IMR-90 (cell line): ENCODE data around the gene XDH. TPM values are rescaled to one million over a fixed set of nuclear protein-coding genes. Genes with fewer than 3 reads are reported as not detected.

Experiments
- ATAC-seq: fragments of 200-7000 bp; cut with Tn5 transposase; 2 replicates; pipeline ENCODE4 v1.9.1; 2020; ENCODE audit warnings: low read depth, mild to moderate bottlenecking, moderate library complexity
- BruUV-seq: library from RNA; stranded (reverse); fragments of 400-500 nt; replicated peaks from 2 replicates; lab custom pipeline; 2021; lab: Mats Ljungman, UMichigan
- CTCF ChIA-PET: fragments of 300-600 bp; formaldehyde crosslinking; extraction: SDS; loops from one replicate; lab custom pipeline; 2021; ENCODE audit warnings: antibody characterized with exemption; lab: Yijun Ruan, JAX
- POLR2A ChIA-PET: fragments of 300-600 bp; sonication (Branson Sonifier 250); formaldehyde crosslinking; loops from one replicate; lab custom pipeline; 2022; ENCODE audit warnings: antibody characterized with exemption; ENCODE audit not compliant: unreplicated experiment; lab: Charles Lee
- DNase-seq: peaks from one replicate; pipeline ENCODE4 v3.0.0; 2013
- H2AFZ ChIP-seq: replicated peaks from 2 replicates; pipeline ENCODE3; 2013; ENCODE audit warnings: low read length, mild to moderate bottlenecking; ENCODE audit not compliant: poor library complexity
- H2AK5ac ChIP-seq: 2 replicates; pipeline ENCODE4 v1.6.1; 2013; ENCODE audit warnings: low read depth, low read length, inconsistent platforms
- H2AK9ac ChIP-seq: replicated peaks from 2 replicates; pipeline ENCODE3; 2013; ENCODE audit warnings: mild to moderate bottlenecking, low read depth, low read length, moderate library complexity; ENCODE audit not compliant: poor library complexity
- H2BK120ac ChIP-seq: 2 replicates; pipeline ENCODE4 v1.6.1; 2013; ENCODE audit warnings: low read depth, low read length, inconsistent platforms
- H2BK15ac ChIP-seq: 3 replicates; pipeline ENCODE4 v1.6.1; 2013; ENCODE audit warnings: low read depth, low read length, inconsistent platforms
- H2BK20ac ChIP-seq: 2 replicates; pipeline ENCODE4 v1.6.1; 2013; ENCODE audit warnings: low read depth, mild to moderate bottlenecking, inconsistent platforms, low read length, moderate library complexity
- H2BK5ac ChIP-seq: 2 replicates; pipeline ENCODE4 v1.6.1; 2013; ENCODE audit warnings: mild to moderate bottlenecking, low read depth, low read length, inconsistent platforms; ENCODE audit not compliant: poor library complexity, severe bottlenecking
- H3K14ac ChIP-seq: replicated peaks from 2 replicates; pipeline ENCODE4 v1.6.1; 2013; ENCODE audit warnings: low read depth, low read length, inconsistent platforms
- H3K18ac ChIP-seq: 2 replicates; pipeline ENCODE4 v1.6.1; 2013; ENCODE audit warnings: low read depth, low read length, control low read depth
- H3K23ac ChIP-seq: 2 replicates; pipeline ENCODE4 v1.6.1; 2013; ENCODE audit warnings: low read depth, low read length, inconsistent platforms
- H3K27ac ChIP-seq: 2 replicates; pipeline ENCODE4 v1.5.1; 2013; ENCODE audit warnings: mild to moderate bottlenecking, control low read depth, low read length; ENCODE audit not compliant: insufficient read depth
- H3K27me3 ChIP-seq: 2 replicates; pipeline ENCODE4 v1.6.1; 2013; ENCODE audit warnings: low read length; ENCODE audit not compliant: control insufficient read depth, insufficient read depth
- H3K36me3 ChIP-seq: 2 replicates; pipeline ENCODE4 v1.6.1; 2013; ENCODE audit warnings: low read length, mixed read lengths; ENCODE audit not compliant: control insufficient read depth, insufficient read depth
- H3K4ac ChIP-seq: 2 replicates; pipeline ENCODE4 v1.6.1; 2013; ENCODE audit warnings: low read depth, low read length, inconsistent platforms
- H3K4me1 ChIP-seq: 2 replicates; pipeline ENCODE4 v1.6.1; 2013; ENCODE audit warnings: low read length, mixed read lengths; ENCODE audit not compliant: control insufficient read depth, insufficient read depth
- H3K4me2 ChIP-seq: 2 replicates; pipeline ENCODE4 v1.6.1; 2013; ENCODE audit warnings: low read depth, mild to moderate bottlenecking, control low read depth, low read length, moderate library complexity
- H3K4me3 ChIP-seq: 2 replicates; pipeline ENCODE4 v1.5.1; 2013; ENCODE audit warnings: low read depth, mild to moderate bottlenecking, control low read depth, low read length, moderate library complexity; ENCODE audit not compliant: insufficient read depth
- H3K56ac ChIP-seq: 2 replicates; pipeline ENCODE4 v1.6.1; 2013; ENCODE audit warnings: low read length, inconsistent platforms; ENCODE audit not compliant: insufficient read depth; ENCODE audit errors: extremely low read depth
- H3K79me1 ChIP-seq, 2 experiments: 2 replicates each; pipeline ENCODE4 v1.6.1; 2013; ENCODE audit warnings: low read length in 2 of 2, inconsistent platforms in 1 of 2, low read depth in 1 of 2
- H3K9ac ChIP-seq: 2 replicates; pipeline ENCODE4 v1.6.1; 2013; ENCODE audit warnings: low read depth, low read length, control low read depth
- H3K9me1 ChIP-seq: 2 replicates; pipeline ENCODE4 v1.6.1; 2013; ENCODE audit warnings: low read length, inconsistent platforms; ENCODE audit not compliant: insufficient read depth
- H3K9me3 ChIP-seq: 2 replicates; pipeline ENCODE4 v1.6.1; 2013; ENCODE audit warnings: low read length; ENCODE audit not compliant: control insufficient read depth, insufficient read depth
- H4K20me1 ChIP-seq: 2 replicates; pipeline ENCODE4 v1.6.1; 2013; ENCODE audit warnings: low read length, inconsistent platforms; ENCODE audit not compliant: insufficient read depth
- H4K5ac ChIP-seq: 2 replicates; pipeline ENCODE4 v1.6.1; 2013; ENCODE audit warnings: mild to moderate bottlenecking, low read depth, low read length, control low read depth
- H4K8ac ChIP-seq, 2 experiments: 2 replicates each; pipeline ENCODE4 v1.6.1; 2013; ENCODE audit warnings: low read depth in 2 of 2, low read length in 2 of 2, control low read depth in 1 of 2, inconsistent platforms in 1 of 2
- H4K91ac ChIP-seq: 2 replicates; pipeline ENCODE4 v1.6.1; 2013; ENCODE audit warnings: low read depth, low read length, inconsistent platforms; ENCODE audit not compliant: insufficient read depth
- CHD1 ChIP-seq: IDR thresholded peaks from 2 replicates; pipeline ENCODE4 v1.6.1; 2012; ENCODE audit warnings: low read depth, low read length, improper control_type of control experiment
- MAFK ChIP-seq: IDR thresholded peaks from 2 replicates; pipeline ENCODE4 v1.6.1; 2012; ENCODE audit warnings: low read depth, low read length, improper control_type of control experiment
- WGBS, 2 experiments: methylation state at CpG; one replicate each; pipeline versions ENCODE4 v1.1.5 to v1.1.7; 2013; ENCODE audit warnings: missing lambda C conversion rate in 2 of 2; ENCODE audit not compliant: insufficient read length in 1 of 2; ENCODE audit errors: extremely low coverage in 2 of 2; 5-methylcytosine and 5-hydroxymethylcytosine counted together
- dilution Hi-C: fragments of 300-500 bp; cut with HindIII; formaldehyde crosslinking; loops from one replicate; pipeline ENCODE4 v1.14.3; 2018; ENCODE audit warnings: low sequenced_read_pairs; ENCODE audit not compliant: unreplicated experiment
- in situ Hi-C: fragments of 300-500 bp; cut with MboI; formaldehyde crosslinking; loops from 3 replicates; pipeline ENCODE4 v1.14.3; 2019; ENCODE audit warnings: low sequenced_read_pairs, inconsistent platforms, mixed read lengths
- intact Hi-C: fragments of 100-400 bp; cut with micrococcal nuclease; formaldehyde crosslinking; loops from 2 replicates; pipeline ENCODE4 v1.10.0; 2022
- polyA plus RNA-seq, 3 experiments: library from polyadenylated mRNA; depleted of rRNA; stranded (reverse); fragments of >200 nt; gene quantifications; 2 replicates each; pipeline ENCODE4 v1.2.3, GENCODE V29; 2012; ENCODE audit warnings: low replicate concordance in 1 of 3
- total RNA-seq: library from RNA; depleted of rRNA; stranded (reverse); fragments of >200 nt; gene quantifications from 2 replicates; pipeline ENCODE4 v1.2.3, GENCODE V29; 2012

Gene XDH
- total and polyA plus RNA-seq, 2 of the 4 experiments (the other 2 are of a cell fraction) = 0.46 to 1.1 TPM

DNA sequence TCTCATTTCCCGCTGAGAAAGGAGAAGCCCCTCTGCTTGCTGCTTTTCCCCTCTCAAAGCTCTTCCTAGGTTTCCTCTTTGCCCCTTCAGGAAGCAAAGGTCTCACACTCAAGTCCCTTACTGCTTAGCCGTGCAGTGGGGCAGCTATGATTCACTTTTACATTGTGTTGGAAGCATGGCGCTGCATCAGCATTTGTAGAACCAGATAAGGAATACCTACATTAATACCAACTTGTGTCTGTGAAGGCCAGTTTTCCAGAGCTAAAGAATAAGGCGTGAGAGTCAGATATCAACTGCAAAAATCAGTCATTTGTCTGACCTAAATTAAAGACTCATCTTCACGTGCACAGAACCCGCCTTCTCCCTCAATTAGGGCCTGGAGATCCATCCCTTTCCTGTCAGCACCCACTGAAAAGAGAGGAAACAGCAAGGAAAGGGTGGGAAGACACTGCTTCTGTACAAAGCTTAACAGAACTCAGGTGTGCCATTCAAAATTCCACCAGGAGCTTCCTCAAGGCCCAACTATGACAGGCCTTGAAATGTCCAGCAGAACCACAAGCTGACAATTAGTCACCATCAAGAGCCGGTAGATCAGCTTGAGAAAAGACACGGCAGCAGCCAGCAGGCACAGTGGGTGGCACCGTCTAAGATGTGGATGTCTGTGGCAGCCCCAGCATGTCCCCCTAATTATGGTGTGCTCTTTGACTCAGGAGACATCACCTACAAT, 16.1 kb upstream of the XDH start:
- Histone ChIP-seq H3K14ac (no peak overlapping the region), H2AFZ (no peak overlapping the region), H3K36me3 (no peaks in the 10 kb centered on the region), H3K56ac (no peak overlapping the region), H3K9me3 (no peaks in the 10 kb centered on the region), H3K4ac (no peak overlapping the region), H4K8ac (no peak overlapping the region), H4K91ac (no peak overlapping the region), H3K4me2 (no peak overlapping the region), H2BK120ac (no peak overlapping the region), H2AK5ac (no peak overlapping the region), H3K27ac (no peak overlapping the region), H3K27me3 (no peaks in the 10 kb centered on the region; the same call in 1 of the 2 replicates), H3K9me1 (no peaks in the 10 kb centered on the region), H2BK15ac (no peak overlapping the region), H3K18ac (no peak overlapping the region), H3K23ac (no peak overlapping the region), H2AK9ac (no peak overlapping the region), H2BK5ac (no peak overlapping the region), H2BK20ac (no peak overlapping the region), H3K4me1 (no peaks in the 10 kb centered on the region), H3K79me1 (no peaks in the 10 kb centered on the region), H4K20me1 (no peaks in the 10 kb centered on the region), H3K4me3 (no peak overlapping the region), H3K9ac (no peak overlapping the region), H4K5ac (no peak overlapping the region)
- ATAC-seq = no peak
- CTCF ChIA-PET = no interaction called here
- BruUV-seq = no TSS peak
- no peak for DNase-seq
- in situ Hi-C loops (no loop called here), intact Hi-C loops (loop anchor here (10.0 kb wide), 1 partner anchor 716 kb away; no protein-coding TSS in a partner anchor), dilution Hi-C loops (no loop called here)
- WGBS, 2 experiments = 78% methylated on average over 5 of the region's 9 CpGs; no CpG with 5 or more reads in 1 of the 2 experiments
- TF ChIP-seq MAFK = peak; percentile 28
- TF ChIP-seq CHD1 = no peak
- POLR2A ChIA-PET = interaction anchor here (0.5 kb wide), 1 partner anchor 10 kb away, joined by 3 read pairs; no protein-coding TSS in a partner anchor
